NCI-H345 treated with DMSO at 0.1 percent for 48 hours (cell line): Measurements from ENCODE around the gene TENM3.

Experiments used
- DNase-seq: peaks from one replicate; lab custom pipeline; 2025; ENCODE audit not compliant: unreplicated experiment; lab: John Stamatoyannopoulos, UW

The TENM3 gene

GRCh38 chr4:182286035-182286434 is 42.8 kb downstream of the TENM3 start:
- DNase-seq: no peak

DNA sequence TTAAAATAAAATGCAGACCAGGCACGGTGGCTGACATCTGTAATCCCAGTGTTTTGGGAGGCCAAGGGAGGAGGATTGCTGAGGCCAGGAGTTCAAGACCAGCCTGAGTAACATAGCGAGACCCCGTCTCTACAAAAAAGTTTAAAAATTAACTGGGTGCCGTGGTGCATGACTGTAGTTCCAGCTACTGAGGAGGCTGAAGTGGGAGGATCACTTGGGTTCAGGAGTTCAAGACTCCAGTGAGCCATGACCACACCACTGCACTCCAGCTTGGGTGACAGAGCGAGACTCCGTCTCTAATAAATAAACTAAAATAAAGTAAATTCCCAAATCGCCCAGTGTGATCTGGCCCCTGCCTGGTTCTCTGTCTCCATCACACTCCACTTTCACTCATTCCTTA is 43.7 kb downstream of the TENM3 start:
- no peak for DNase-seq

GRCh38 chr4:182288534-182288933 is 45.3 kb downstream of the TENM3 start:
- DNase-seq: no peak

DNA sequence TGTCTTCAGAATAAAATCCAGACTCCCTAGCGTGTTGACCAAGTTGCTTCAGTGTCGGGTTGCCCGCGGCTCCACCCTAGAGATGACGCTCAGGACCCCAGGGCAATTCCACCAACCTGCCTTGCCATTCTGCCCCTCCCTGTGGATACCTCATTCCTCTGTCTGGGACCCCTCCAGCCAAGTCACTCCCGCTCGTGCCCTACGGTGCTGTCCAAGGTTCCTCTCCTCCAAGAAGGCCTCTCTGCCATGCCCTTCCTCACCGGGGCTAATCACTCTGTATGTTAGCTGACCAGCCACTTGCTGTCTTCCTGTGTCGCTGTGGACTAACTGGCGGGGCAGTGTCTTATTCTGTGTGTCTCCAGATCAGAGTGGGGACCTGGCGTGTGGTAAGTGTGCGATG is 46.6 kb downstream of the TENM3 start:
- no peak for DNase-seq

DNA sequence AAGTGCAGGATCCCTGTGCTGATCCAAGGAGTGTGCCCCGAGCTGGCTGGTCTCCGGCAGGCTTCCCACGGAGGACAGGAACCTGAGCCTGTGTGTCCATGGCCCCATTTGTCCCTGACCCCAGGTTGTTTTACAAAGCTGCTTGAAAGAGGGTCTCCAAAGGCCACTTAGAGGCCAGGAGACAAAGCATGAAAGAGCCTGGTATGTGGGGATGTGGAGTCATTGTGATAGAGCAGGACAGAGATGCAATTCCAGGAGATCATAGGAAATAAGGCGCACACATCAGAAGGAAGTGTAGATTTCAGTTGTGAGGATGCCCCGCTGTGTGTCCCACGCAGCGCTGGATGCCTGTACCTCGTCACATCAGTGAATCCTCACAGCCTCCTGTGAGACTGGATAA is 48.0 kb downstream of the TENM3 start:
- DNase-seq: no peak

DNA sequence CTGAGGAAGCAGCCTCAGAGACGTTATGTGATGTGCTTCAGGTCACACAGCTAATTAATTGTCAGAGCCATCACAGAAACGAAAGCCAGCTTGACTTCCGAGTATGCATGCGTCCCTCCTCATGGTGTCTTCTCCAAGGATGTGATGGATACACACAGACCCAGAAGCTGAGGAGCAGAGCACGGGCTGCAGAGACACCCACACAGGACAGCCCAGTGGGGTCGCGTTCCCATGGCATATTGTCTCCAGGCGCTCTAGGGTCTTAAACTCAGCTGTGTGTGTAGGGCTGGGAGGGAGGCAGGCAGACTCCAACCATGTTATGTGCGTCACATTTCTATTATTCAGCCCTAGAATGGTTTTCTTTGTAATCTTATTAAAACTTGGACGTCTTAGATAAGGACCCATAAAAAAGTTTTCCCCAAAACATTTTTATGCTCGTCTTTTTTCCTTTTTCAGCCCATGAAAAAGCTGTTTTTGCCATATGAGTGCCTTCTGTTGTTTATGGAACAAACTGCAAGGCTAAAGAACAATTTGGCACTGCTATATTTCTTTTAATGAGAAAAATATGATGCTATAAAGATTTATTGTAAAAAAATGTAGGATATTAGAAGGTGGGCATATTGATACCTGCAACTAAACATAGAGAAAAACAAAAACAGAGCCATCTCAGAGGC is 48.5 kb downstream of the TENM3 start:
- no peak for DNase-seq

GRCh38 chr4:182292612-182293011 is 49.4 kb downstream of the TENM3 start:
- no peak for DNase-seq

GRCh38 chr4:182293691-182294255 is 50.6 kb downstream of the TENM3 start:
- DNase-seq: no peak

- no peak for DNase-seq
Measured at GRCh38 chr4:182294451-182294850, 51.2 kb downstream of the TENM3 start.

DNA sequence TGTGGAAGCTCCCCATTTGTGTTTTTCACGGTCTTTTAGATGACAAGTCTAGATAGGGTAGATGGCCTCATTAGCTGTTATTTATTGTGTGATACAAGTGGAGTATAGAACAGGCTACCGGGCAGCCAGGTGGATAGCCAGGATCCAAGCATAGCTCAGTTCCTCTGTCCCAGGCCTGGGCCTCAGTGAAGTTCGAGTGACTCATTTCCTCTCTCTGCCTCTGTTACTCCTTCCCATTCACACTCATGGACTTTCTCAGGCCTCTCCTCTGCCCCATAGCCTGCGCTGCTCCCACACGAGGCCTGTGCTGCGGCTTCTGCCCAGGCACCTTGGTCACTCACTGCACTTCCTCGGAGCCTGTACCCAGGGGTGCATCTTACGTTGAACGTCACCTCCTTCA is 54.5 kb downstream of the TENM3 start:
- DNase-seq: no peak

GRCh38 chr4:182301736-182302135 is 58.5 kb downstream of the TENM3 start:
- no peak for DNase-seq

- DNase-seq: no peak
Measured at GRCh38 chr4:182303847-182304246, 60.6 kb downstream of the TENM3 start.

- no peak for DNase-seq
Measured at GRCh38 chr4:182306792-182307507, 63.7 kb downstream of the TENM3 start.

DNA sequence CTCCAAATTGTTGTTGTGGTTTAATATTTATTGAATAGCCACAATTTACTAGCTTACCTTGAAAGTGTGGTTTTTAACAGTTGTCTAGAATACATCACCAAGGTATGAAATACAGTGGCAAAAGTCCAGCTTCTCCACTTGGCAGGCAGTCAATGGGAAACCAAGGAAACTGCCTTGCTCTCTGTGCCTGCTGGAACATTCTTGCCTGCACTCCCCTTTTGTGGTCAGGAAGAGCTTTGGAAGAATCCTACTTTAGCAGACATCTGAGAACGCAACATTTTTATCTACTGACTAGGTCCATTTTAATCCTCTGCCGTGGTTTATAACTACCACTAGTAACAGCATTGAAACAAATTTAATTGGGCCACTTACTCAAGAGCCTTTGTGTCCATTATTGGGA is 64.5 kb downstream of the TENM3 start:
- DNase-seq: no peak

- DNase-seq: no peak
Measured at GRCh38 chr4:182309877-182310276, 66.7 kb downstream of the TENM3 start.

GRCh38 chr4:182310316-182310715 is 67.1 kb downstream of the TENM3 start:
- DNase-seq: no peak

- DNase-seq: no peak
Measured at GRCh38 chr4:182310962-182311361, 67.8 kb downstream of the TENM3 start.

DNA sequence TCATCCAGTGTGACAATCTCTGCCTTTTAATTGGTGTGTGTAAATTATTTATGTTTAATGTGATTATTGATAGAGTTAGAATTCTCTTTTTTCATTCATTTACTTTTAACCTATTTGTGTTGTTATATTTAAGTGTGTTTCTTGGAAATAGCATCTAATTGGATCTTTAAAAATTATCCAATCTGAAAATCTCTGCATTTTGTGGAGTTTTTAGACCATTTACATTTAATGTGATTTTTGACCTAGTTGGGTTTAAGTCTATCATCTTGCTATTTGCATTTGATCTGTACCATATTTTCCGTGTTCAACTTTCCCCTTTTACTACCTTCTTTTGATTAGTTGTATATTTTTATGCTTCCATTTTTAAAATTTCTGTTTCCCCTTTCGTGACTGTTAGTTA is 71.3 kb downstream of the TENM3 start:
- no peak for DNase-seq

- DNase-seq: no peak
Measured at GRCh38 chr4:182318256-182318655, 75.1 kb downstream of the TENM3 start.

GRCh38 chr4:182320092-182320491 is 76.9 kb downstream of the TENM3 start:
- DNase-seq: no peak

DNA sequence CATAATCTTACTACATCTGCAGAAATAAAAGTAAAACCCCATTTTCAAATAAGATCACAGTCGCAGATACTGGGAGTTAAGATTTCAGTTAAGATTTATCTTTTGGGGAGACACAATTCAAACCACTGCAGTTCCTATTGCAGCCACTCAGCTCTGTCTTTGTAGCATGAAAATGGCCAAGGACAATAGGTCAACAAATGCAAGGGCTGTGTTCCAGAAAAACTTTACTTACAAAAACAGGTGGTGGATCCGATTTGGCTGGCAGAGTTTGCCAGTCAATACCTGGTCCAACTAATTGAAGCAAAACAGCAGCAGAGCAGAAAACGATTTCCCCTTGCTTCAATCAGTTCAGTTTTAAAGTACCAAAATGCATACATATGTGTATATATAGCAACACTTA is 77.4 kb downstream of the TENM3 start:
- no peak for DNase-seq

GRCh38 chr4:182324282-182324681 is 81.1 kb downstream of the TENM3 start:
- no peak for DNase-seq

- no peak for DNase-seq
Measured at GRCh38 chr4:182325397-182325796, 82.2 kb downstream of the TENM3 start.
